SK-N-SH (cell line): Measurements from ENCODE around the gene FUT4. TPM values are rescaled to one million over a fixed set of nuclear protein-coding genes. Genes with fewer than 3 reads are reported as not detected.

Experiments
- CTCF ChIA-PET: fragments of 300-600, 350-600 bp; formaldehyde crosslinking; extraction: SDS; loops from one replicate; lab custom pipeline; 2021; lab: Yijun Ruan, JAX
- POLR2A ChIA-PET: fragments of 350-600 bp; sonication (Branson Sonifier 250); formaldehyde crosslinking; extraction: SDS; loops from one replicate; lab custom pipeline; 2020; ENCODE audit warnings: antibody characterized with exemption, inconsistent platforms; lab: Yijun Ruan, JAX
- DNase-seq: peaks from one replicate; pipeline ENCODE4 v3.0.0; 2012
- H2AFZ ChIP-seq: fragments of 200-600 bp; sonication (generic); 2 replicates; pipeline ENCODE4 v1.8.1; 2016; ENCODE audit warnings: antibody characterized with exemption, mild to moderate bottlenecking, low read depth
- H3F3A ChIP-seq: fragments of 200-600 bp; sonication (generic); replicated peaks from 2 replicates; pipeline ENCODE3; 2016; ENCODE audit warnings: antibody characterized with exemption, mild to moderate bottlenecking; ENCODE audit not compliant: insufficient read depth
- H3K27ac ChIP-seq, 2 experiments: fragments of 200-500 bp in 1 of 2; fragments of 200-600 bp in 1 of 2; sonication (Bioruptor generic) in 1 of 2; sonication (generic), shearing (Covaris generic) in 1 of 2; 2 replicates each; pipeline versions ENCODE4 v1.5.1 to v1.6.1; 2014 to 2016; ENCODE audit warnings: low read depth in 2 of 2, inconsistent platforms in 1 of 2, low read length in 1 of 2, mild to moderate bottlenecking in 1 of 2, mixed read lengths in 1 of 2
- H3K27me3 ChIP-seq: fragments of 200-600 bp; sonication (generic), shearing (Covaris generic); 2 replicates; pipeline ENCODE4 v1.6.1; 2016; ENCODE audit warnings: mixed run types; ENCODE audit not compliant: insufficient read depth
- H3K36me3 ChIP-seq, 2 experiments: fragments of 200-500 bp in 1 of 2; fragments of 200-600 bp in 1 of 2; sonication (Bioruptor generic) in 1 of 2; sonication (generic) in 1 of 2; replicated peaks in 1 of 2; 2 replicates each; pipeline versions ENCODE3 to v1.5.1; 2014 to 2016; ENCODE audit warnings: low read length in 1 of 2, mild to moderate bottlenecking in 1 of 2; ENCODE audit not compliant: insufficient read depth in 2 of 2, control insufficient read depth in 1 of 2
- H3K4me1 ChIP-seq, 2 experiments: fragments of 200-500 bp in 1 of 2; fragments of 200-600 bp in 1 of 2; sonication (Bioruptor generic) in 1 of 2; sonication (generic), shearing (Covaris generic) in 1 of 2; 2 replicates each; pipeline versions ENCODE4 v1.5.1 to v1.6.1; 2014 to 2016; ENCODE audit warnings: low read depth in 1 of 2, low read length in 1 of 2, mixed run types in 1 of 2; ENCODE audit not compliant: insufficient read depth in 2 of 2, control insufficient read depth in 1 of 2
- H3K4me2 ChIP-seq: fragments of 200-600 bp; sonication (generic), shearing (Covaris generic); 2 replicates; pipeline ENCODE4 v1.6.1; 2017; ENCODE audit warnings: mixed run types
- H3K4me3 ChIP-seq, 2 experiments: fragments of 200-500 bp in 1 of 2; fragments of 200-600 bp in 1 of 2; sonication (Bioruptor generic) in 1 of 2; sonication (generic), shearing (Covaris generic) in 1 of 2; 2 replicates each; pipeline versions ENCODE4 v1.5.1 to v1.8.1; 2014 to 2016; ENCODE audit warnings: low read depth in 2 of 2, inconsistent platforms in 1 of 2, low read length in 1 of 2, mild to moderate bottlenecking in 1 of 2, mixed read lengths in 1 of 2, moderate library complexity in 1 of 2
- H3K79me2 ChIP-seq: fragments of 200-600 bp; sonication (generic); 2 replicates; pipeline ENCODE4 v1.8.1; 2017; ENCODE audit warnings: mild to moderate bottlenecking; ENCODE audit not compliant: insufficient read depth
- H3K9ac ChIP-seq: fragments of 200-600 bp; sonication (generic); 2 replicates; pipeline ENCODE4 v1.6.1; 2017; ENCODE audit warnings: mixed run types
- H3K9me2 ChIP-seq: fragments of 200-600 bp; sonication (generic); 2 replicates; pipeline ENCODE4 v1.6.1; 2017; ENCODE audit warnings: mixed run types
- H3K9me3 ChIP-seq: fragments of 200-600 bp; sonication (generic); 2 replicates; pipeline ENCODE4 v1.6.1; 2017; ENCODE audit warnings: mixed run types, mild to moderate bottlenecking, moderate library complexity
- H4K20me1 ChIP-seq: fragments of 200-600 bp; sonication (generic); 2 replicates; pipeline ENCODE4 v1.6.1; 2017; ENCODE audit warnings: mild to moderate bottlenecking, mixed run types; ENCODE audit not compliant: insufficient read depth
- FOXM1 ChIP-seq: IDR thresholded peaks from 2 replicates; pipeline ENCODE4 v1.4.0; 2012; ENCODE audit warnings: low read depth, mild to moderate bottlenecking
- JUND ChIP-seq: IDR thresholded peaks from 2 replicates; pipeline ENCODE4 v1.4.0; 2012
- NFIC ChIP-seq: IDR thresholded peaks from 2 replicates; pipeline ENCODE4 v1.4.0; 2012; ENCODE audit warnings: borderline replicate concordance
- NRF1 ChIP-seq: IDR thresholded peaks from 2 replicates; pipeline ENCODE4 v1.6.1; 2012; ENCODE audit warnings: low read depth, mild to moderate bottlenecking, low read length
- WGBS: methylation state at CpG from one replicate; pipeline ENCODE4 v1.1.6; 2017; ENCODE audit warnings: low lambda C conversion rate; 5-methylcytosine and 5-hydroxymethylcytosine counted together
- polyA plus RNA-seq, 3 experiments: library from polyadenylated mRNA; depleted of rRNA; stranded (reverse); fragments of >200 nt; gene quantifications; 2 replicates each; pipeline ENCODE4 v1.2.3, GENCODE V29; 2012
- TF ChIP-seq, protein P1 (sequence below): fragments of 200-600 bp; sonication (generic); IDR thresholded peaks from 2 replicates; pipeline ENCODE4 v1.6.1; 2017; ENCODE audit warnings: antibody characterized with exemption, mild to moderate bottlenecking, moderate library complexity
- TF ChIP-seq, protein P2 (sequence below): IDR thresholded peaks from 2 replicates; pipeline ENCODE4 v1.4.0; 2012; ENCODE audit warnings: low read depth, borderline replicate concordance
- TF ChIP-seq, protein P3 (sequence below): IDR thresholded peaks from 2 replicates; pipeline ENCODE4 v1.4.0; 2012; ENCODE audit warnings: low read depth, borderline replicate concordance

FUT4 gene
- polyA plus RNA-seq, 1 of the 3 experiments (the other 2 are of a cell fraction), result 1.9 TPM

DNA sequence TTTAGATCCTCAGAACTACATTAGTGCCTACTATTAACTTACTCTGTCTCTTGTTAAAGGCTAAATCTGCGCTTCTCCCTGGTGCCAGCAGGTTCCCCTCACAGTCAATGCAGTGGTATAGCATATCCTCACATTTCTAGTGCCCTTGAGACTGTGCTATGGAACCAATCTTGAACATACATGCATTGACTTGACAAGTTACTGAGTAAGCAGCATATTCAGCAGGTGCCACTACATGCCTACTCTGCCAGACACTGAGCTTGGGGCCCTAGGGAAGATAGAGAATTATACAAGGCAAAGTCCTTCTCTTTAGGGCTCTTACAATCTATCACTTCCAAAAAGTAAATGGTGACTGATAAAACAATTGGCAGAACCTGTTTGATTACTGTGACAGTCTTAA lies 3.2 kb downstream of the FUT4 start:
- Histone ChIP-seq H3F3A (peaks cover 13% of the 10 kb centered on the region), H3K27ac (no peak overlapping the region), H3K36me3 (peaks cover 0 to 17% of the 10 kb centered on the region in 2 experiments), H2AFZ (no peak overlapping the region), H3K27me3 (no peaks in the 10 kb centered on the region), H3K9me3 (no peaks in the 10 kb centered on the region), H3K79me2 (peaks cover 37% of the 10 kb centered on the region), H3K4me3 (peak overlapping the region in 1 of 2 experiments; percentile 1; a peak in 1 of 4 replicates), H3K9ac (no peak overlapping the region), H4K20me1 (0 out of 2 replicates have a peak, but pooled peaks cover 9% of the 10 kb centered on the region), H3K4me1 (peaks cover 3 to 26% of the 10 kb centered on the region in 2 experiments; a peak in 2 of 4 replicates), H3K9me2 (no peaks in the 10 kb centered on the region), H3K4me2 (peak overlapping the region; percentile 86)
- DNase-seq, result no peak
- POLR2A ChIA-PET, result no interaction called here
- TF ChIP-seq, protein P1, sequence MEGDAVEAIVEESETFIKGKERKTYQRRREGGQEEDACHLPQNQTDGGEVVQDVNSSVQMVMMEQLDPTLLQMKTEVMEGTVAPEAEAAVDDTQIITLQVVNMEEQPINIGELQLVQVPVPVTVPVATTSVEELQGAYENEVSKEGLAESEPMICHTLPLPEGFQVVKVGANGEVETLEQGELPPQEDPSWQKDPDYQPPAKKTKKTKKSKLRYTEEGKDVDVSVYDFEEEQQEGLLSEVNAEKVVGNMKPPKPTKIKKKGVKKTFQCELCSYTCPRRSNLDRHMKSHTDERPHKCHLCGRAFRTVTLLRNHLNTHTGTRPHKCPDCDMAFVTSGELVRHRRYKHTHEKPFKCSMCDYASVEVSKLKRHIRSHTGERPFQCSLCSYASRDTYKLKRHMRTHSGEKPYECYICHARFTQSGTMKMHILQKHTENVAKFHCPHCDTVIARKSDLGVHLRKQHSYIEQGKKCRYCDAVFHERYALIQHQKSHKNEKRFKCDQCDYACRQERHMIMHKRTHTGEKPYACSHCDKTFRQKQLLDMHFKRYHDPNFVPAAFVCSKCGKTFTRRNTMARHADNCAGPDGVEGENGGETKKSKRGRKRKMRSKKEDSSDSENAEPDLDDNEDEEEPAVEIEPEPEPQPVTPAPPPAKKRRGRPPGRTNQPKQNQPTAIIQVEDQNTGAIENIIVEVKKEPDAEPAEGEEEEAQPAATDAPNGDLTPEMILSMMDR, result peak; percentile 11; the same call in 1 of the 2 replicates
- no peak for TF ChIP-seq NFIC
- TF ChIP-seq, protein P2, sequence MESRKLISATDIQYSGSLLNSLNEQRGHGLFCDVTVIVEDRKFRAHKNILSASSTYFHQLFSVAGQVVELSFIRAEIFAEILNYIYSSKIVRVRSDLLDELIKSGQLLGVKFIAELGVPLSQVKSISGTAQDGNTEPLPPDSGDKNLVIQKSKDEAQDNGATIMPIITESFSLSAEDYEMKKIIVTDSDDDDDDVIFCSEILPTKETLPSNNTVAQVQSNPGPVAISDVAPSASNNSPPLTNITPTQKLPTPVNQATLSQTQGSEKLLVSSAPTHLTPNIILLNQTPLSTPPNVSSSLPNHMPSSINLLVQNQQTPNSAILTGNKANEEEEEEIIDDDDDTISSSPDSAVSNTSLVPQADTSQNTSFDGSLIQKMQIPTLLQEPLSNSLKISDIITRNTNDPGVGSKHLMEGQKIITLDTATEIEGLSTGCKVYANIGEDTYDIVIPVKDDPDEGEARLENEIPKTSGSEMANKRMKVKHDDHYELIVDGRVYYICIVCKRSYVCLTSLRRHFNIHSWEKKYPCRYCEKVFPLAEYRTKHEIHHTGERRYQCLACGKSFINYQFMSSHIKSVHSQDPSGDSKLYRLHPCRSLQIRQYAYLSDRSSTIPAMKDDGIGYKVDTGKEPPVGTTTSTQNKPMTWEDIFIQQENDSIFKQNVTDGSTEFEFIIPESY, result no peak
- TF ChIP-seq, protein P3, sequence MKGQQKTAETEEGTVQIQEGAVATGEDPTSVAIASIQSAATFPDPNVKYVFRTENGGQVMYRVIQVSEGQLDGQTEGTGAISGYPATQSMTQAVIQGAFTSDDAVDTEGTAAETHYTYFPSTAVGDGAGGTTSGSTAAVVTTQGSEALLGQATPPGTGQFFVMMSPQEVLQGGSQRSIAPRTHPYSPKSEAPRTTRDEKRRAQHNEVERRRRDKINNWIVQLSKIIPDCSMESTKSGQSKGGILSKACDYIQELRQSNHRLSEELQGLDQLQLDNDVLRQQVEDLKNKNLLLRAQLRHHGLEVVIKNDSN, result no peak
- CTCF ChIA-PET, result interaction anchor here (1.4 kb wide), 1 partner anchor 27 kb away, joined by 4 read pairs; no protein-coding TSS in a partner anchor
- WGBS, result 100% methylated on average over 1 of the region's 1 CpG

DNA sequence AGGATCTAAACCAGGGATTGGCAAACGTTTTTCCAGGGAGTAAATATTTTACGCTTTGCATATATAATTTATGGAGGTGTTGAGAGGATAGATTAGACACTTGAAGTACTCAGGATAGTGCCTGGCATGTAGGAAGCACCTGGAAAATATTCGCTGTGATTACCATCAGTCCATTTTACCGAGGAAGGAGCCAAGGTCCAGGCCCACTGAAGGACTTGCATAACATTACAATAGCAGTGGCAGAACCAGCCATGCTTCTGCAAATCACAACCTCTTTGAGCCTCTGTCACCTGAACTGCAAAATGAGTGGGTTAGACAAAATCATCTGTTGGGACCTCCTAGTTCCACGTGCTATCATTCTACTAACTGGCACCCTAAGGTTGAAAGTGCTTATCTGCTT lies 5.4 kb downstream of the FUT4 start:
- H3K27me3 ChIP-seq, result no peaks in the 10 kb centered on the region
- H3K4me3 ChIP-seq, result no peak overlapping the region
- H3K79me2 ChIP-seq, result peaks cover 42% of the 10 kb centered on the region
- DNase-seq, result no peak
- no peak overlapping the region for H2AFZ ChIP-seq
- CTCF ChIA-PET, result interaction anchor here (1.3 kb wide), 1 partner anchor 47 kb away, joined by 3 read pairs; no protein-coding TSS in a partner anchor
- H3K36me3 ChIP-seq, result peaks cover 0 to 17% of the 10 kb centered on the region in 2 experiments
- 81% methylated on average over 5 of the region's 5 CpGs for WGBS
- H3K4me1 ChIP-seq, result peaks cover 3 to 26% of the 10 kb centered on the region in 2 experiments; a peak in 2 of 4 replicates
- H3K9ac ChIP-seq, result no peak overlapping the region
- H3K4me2 ChIP-seq, result 0 out of 2 replicates have a peak overlapping the region, but pooled peaks have one; percentile 19
- POLR2A ChIA-PET, result no interaction called here
- TF ChIP-seq FOXM1 (no peak), NRF1 (no peak), JUND (no peak)
- H3K9me2 ChIP-seq, result no peaks in the 10 kb centered on the region
- no peak overlapping the region for H3K27ac ChIP-seq
- H3K9me3 ChIP-seq, result no peaks in the 10 kb centered on the region
- H4K20me1 ChIP-seq, result 0 out of 2 replicates have a peak, but pooled peaks cover 9% of the 10 kb centered on the region
- H3F3A ChIP-seq, result peaks cover 7% of the 10 kb centered on the region
